Fibroblast of skin of left quadriceps (primary cell): Measurements from ENCODE around the gene NDUFB3.
"Not testable (repeated sequence)": the region's sequence is repeated elsewhere in the genome, so short reads cannot be mapped to it uniquely, and the experiment has no call there.

Experiments used
- DNase-seq, 2 experiments: peaks; one replicate each; pipeline ENCODE4 v3.0.0-alpha.2; 2013; ENCODE audit warnings: low read depth in 2 of 2

NDUFB3 gene

GRCh38 chr2:201071479-201072200, at the start of gene NDUFB3, which contains the start of gene HYCC2:
Gene NDUFB3, plus strand, starts transcription at chr2:201072001. Its CDS starts 6,882 bp downstream, at chr2:201078883.
Gene HYCC2, minus strand, starts transcription at chr2:201071671. Its CDS starts 47,662 bp downstream, at chr2:201024009.
- peak; percentile 85 to 86 for DNase-seq

GRCh38 chr2:201024518-201024917, 47.3 kb upstream of the NDUFB3 start:
- no peak for DNase-seq

- not testable (repeated sequence) for DNase-seq
Measured at GRCh38 chr2:201034355-201034754, 37.4 kb upstream of the NDUFB3 start.

GRCh38 chr2:201038361-201038760, 33.4 kb upstream of the NDUFB3 start:
- DNase-seq = not testable (repeated sequence)

- no peak for DNase-seq
Measured at GRCh38 chr2:201038855-201039254, 32.9 kb upstream of the NDUFB3 start.

- DNase-seq = no peak
Measured at GRCh38 chr2:201040867-201041628, 30.8 kb upstream of the NDUFB3 start.

- not testable (repeated sequence) for DNase-seq
Measured at GRCh38 chr2:201042451-201042850, 29.4 kb upstream of the NDUFB3 start.

- not testable (repeated sequence) for DNase-seq
Measured at GRCh38 chr2:201043050-201043449, 28.8 kb upstream of the NDUFB3 start.

GRCh38 chr2:201046881-201047280, 24.9 kb upstream of the NDUFB3 start:
- no peak for DNase-seq

GRCh38 chr2:201049455-201049854, 22.3 kb upstream of the NDUFB3 start:
- no peak for DNase-seq

- no peak for DNase-seq
Measured at GRCh38 chr2:201057087-201057521, 14.7 kb upstream of the NDUFB3 start.

- DNase-seq = no peak
Measured at GRCh38 chr2:201057715-201058248, 14.0 kb upstream of the NDUFB3 start.

- no peak for DNase-seq
Measured at GRCh38 chr2:201058914-201059313, 12.9 kb upstream of the NDUFB3 start.

- no peak for DNase-seq
Measured at GRCh38 chr2:201059961-201060755, 11.6 kb upstream of the NDUFB3 start.

- not testable (repeated sequence) for DNase-seq
Measured at GRCh38 chr2:201063516-201063915, 8.3 kb upstream of the NDUFB3 start.

GRCh38 chr2:201064797-201065329, 6.9 kb upstream of the NDUFB3 start:
- DNase-seq = no peak

- DNase-seq = no peak
Measured at GRCh38 chr2:201070948-201071478, 788 bp upstream of the NDUFB3 start.

GRCh38 chr2:201072201-201072530, 365 bp downstream of the NDUFB3 start:
- DNase-seq = no peak

GRCh38 chr2:201073071-201073470, 1.3 kb downstream of the NDUFB3 start:
- DNase-seq = no peak

- DNase-seq = no peak
Measured at GRCh38 chr2:201074996-201075395, 3.2 kb downstream of the NDUFB3 start.

GRCh38 chr2:201084863-201085262, 13.1 kb downstream of the NDUFB3 start:
- DNase-seq = no peak
